Measurements from ENCODE around the gene HPS5.
"Not testable (repeated sequence)": the region's sequence is repeated elsewhere in the genome, so short reads cannot be mapped to it uniquely, and the experiment has no call there.

The HPS5 gene

GRCh38 chr11:18271206-18271605 lies 50.7 kb downstream of the HPS5 start:
- no peak for DNase-seq (ENCODE audit: low read depth)

- DNase-seq (ENCODE audit: low read depth): no peak
These were observed 51.8 kb downstream of the HPS5 start for GRCh38 chr11:18270102-18270501.

GRCh38 chr11:18269252-18269651 lies 52.7 kb downstream of the HPS5 start:
- DNase-seq (ENCODE audit: low read depth): not testable (repeated sequence)

DNA sequence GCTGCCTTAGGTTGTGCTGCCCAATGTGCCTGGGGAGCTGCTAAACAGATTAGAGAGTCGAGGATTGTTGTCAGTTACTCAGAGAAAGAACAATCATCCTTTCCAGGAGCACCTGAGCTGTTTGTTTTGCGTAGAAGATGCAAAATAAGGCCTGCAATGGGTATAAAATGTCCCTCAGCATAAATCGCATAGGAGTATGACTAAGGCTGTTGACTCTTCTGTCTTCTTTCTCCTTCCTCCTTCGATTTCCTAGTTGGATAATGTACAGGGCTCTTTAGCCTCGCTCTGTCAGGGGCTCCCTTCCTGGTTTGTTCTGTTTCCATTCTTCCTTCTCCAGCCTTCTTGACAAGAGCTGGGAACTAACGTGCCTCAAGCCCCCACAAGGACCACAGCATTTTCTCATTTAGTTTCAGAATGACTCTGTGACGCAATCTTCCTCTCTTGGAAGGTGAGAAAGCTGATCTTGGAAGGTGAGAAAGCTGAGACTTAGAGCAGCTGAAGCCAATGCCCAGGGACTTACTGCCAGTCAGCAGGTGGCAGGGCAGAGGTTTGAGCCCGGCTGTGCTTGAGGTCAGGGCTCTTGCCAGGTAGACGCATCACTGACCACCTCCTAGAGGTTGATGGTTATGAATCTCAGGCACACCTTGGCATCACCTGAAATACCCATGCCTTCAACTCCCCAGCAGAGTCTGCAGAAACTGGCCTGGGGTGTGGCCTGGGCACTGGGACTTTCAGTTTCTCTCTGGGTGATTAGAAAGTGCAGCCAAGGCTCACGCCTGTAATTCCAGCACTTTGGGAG lies 54.4 kb downstream of the HPS5 start:
- DNase-seq (ENCODE audit: low read depth): not testable (repeated sequence)

GRCh38 chr11:18265949-18266348 lies 56.0 kb downstream of the HPS5 start, which contains the start of gene SAA1:
SAA1 (plus strand) TSS chr11:18266264; CDS start chr11:18266888, 624 bp downstream.
- no peak for DNase-seq (ENCODE audit: low read depth)

- no peak for DNase-seq (ENCODE audit: low read depth)
These were observed 57.0 kb downstream of the HPS5 start for GRCh38 chr11:18264677-18265555.

GRCh38 chr11:18264035-18264434 lies 57.9 kb downstream of the HPS5 start:
- no peak for DNase-seq (ENCODE audit: low read depth)

DNA sequence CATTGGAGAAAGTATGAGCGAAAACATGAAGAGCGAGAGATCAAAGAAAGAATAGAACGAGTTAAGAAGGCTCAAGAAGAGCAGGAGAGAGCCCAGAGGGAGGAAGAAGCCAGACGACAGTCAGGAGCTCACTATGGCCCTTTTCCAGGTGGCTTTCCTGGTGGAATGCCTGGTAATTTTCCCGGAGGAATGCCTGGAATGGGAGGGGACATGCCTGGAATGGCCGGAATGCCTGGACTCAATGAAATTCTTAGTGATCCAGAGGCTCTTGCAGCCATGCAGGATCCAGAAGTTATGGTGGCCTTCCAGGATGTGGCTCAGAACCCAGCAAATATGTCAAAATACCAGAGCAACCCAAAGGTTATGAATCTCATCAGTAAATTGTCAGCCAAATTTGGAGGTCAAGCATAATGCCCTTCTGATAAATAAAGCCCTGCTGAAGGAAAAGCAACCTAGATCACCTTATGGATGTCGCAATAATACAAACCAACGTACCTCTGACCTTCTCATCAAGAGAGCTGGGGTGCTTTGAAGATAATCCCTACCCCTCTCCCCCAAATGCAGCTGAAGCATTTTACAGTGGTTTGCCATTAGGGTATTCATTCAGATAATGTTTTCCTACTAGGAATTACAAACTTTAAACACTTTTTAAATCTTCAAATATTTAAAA lies 59.1 kb downstream of the HPS5 start:
- not testable (repeated sequence) for DNase-seq (ENCODE audit: low read depth)

DNA sequence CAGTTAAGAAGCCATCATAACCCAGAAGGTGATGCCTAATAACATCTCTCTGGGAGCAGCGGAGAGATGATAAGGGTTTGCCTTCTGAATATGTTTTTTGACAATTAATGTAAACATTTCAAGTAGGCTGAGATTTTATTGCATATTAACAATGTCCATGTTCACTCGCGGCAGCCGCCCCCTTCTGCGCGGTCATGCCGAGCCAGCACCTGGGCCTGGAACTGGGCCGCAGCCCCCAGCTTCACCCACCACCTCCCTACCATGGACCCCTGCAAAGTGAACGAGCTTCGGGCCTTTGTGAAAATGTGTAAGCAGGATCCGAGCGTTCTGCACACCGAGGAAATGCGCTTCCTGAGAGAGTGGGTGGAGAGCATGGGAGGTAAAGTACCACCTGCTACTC lies 60.2 kb downstream of the HPS5 start:
- no peak for DNase-seq (ENCODE audit: low read depth)

DNA sequence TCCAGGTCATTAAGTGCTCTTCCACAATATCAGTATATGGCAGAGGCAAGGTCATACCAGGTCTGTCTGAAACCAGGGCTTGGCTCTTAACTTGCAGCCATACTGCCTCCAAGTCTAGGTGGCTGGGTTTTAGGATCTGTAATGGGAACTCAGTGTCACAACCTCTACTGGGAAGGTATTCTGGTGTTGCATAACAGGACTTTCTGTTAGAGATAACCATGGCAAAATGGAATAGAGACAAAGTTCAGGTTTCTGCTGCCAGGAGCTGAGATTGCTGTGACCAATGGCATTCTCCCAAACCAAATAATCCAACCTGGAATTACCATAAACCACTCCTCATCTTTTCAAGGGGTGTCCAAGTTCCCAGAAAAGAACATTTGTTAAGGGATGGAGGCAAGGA lies 62.7 kb downstream of the HPS5 start:
- no peak for DNase-seq (ENCODE audit: low read depth)

GRCh38 chr11:18254781-18255361 lies 67.1 kb downstream of the HPS5 start:
- DNase-seq (ENCODE audit: low read depth): no peak

DNA sequence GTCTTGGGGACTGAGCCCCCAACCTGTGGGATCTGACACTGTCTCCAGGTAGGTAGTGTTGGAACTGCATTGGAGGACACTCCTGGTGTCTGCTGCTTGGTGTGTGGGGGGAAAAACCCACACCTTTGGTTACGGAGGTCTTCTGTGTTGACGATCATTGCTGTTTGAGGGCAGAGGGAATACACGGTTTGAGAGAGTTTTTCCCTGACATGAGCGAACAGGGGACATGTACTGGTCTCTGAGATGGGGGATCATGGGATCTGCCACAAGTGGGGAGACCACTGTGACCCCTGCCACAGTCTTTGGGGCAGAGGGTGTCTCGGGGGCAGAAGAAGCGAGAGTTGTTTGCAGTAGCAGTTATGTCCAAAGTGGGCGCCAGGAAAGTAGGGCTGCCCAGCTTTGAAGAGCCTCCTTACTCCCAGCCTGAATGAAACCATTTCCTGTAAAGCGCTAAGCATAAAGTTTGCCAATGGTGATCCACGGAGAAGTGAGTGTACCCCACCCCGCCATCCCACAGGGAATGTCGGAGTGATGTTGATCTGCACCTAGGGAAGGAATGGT lies 68.1 kb downstream of the HPS5 start:
- no peak for DNase-seq (ENCODE audit: low read depth)

- DNase-seq (ENCODE audit: low read depth): no peak
These were observed 68.7 kb downstream of the HPS5 start for GRCh38 chr11:18253233-18253632.

DNA sequence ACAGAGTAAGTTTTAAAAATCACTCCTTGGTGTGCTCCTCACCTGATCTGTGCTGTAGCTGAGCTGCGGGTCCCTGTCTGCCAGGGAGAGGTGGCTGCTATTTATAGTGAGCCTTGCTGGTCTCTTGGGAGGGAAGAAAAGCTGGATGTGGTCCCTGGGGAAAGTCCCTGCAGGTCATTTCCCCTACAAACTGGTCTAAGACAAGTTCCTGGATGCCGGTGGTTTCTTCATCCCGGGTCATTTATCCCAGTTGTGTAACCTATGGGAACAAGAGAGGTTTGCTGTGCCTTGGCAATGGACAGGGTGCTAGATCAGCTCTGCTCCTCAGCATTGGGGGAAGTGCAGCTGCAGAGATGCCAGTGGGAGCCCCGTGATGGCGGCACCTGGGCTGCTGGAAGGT lies 73.4 kb downstream of the HPS5 start, which contains the start of gene SAA2:
Gene SAA2, minus strand, starts transcription at position 108 of the 400 bp plus-strand sequence. CDS start 657 bp downstream, outside the sequence.
- no peak for DNase-seq (ENCODE audit: low read depth)

DNA sequence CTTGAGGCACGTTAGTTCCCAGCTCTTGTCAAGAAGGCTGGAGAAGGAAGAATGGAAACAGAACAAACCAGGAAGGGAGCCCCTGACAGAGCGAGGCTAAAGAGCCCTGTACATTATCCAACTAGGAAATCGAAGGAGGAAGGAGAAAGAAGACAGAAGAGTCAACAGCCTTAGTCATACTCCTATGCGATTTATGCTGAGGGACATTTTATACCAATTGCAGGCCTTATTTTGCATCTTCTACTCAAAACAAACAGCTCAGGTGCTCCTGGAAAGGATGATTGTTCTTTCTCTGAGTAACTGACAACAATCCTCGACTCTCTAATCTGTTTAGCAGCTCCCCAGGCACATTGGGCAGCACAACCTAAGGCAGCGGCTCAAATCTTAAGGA lies 74.8 kb downstream of the HPS5 start:
- DNase-seq (ENCODE audit: low read depth): not testable (repeated sequence)

DNA sequence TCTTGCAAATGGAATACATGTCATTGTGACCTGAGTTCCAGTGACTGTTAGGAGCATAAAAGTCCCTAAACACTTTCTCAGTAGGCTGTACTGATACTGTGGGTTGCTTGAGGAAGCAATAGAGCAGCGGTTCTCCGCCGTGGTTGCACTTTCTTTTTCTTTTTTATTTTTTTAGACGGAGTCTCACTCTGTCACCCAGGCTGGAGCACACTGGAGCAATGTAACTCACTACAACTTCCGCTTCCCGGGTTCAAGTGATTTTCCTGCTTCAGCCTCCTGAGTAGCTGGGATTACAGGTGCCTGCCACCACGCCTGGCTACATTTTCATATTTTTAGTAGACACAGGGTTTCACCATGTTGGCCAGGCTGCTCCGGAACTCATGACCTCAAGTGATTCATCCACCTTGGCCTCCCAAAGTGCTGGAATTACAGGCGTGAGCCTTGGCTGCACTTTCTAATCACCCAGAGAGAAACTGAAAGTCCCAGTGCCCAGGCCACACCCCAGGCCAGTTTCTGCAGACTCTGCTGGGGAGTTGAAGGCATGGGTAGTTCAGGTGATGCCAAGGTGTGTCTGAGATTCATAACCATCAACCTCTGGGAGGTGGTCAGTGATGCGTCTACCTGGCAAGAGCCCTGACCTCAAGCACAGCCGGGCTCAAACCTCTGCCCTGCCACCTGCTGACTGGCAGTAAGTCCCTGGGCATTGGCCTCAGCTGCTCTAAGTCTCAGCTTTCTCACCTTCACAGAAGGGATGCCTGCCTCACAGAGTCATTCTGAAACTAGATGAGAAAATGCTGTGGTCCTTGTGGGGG lies 75.4 kb downstream of the HPS5 start:
- not testable (repeated sequence) for DNase-seq (ENCODE audit: low read depth)

DNA sequence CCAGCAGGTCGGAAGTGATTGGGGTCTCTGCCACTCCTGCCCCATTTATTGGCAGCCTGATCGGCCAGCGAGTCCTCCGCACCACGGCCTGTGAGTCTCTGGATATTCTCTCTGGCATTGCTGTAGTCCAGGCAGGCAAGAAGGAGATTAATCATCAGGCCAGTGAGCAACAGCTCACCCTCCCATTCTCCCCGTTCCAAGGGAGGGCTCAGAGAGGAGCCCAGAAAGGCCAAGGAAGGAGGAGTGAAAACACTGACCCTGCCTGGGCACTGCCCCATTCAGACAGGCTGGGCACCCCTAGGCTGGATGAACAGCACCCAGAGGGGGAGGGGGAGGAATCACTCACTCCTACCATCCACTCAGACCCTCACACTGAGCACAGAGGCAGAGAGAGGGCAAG lies 76.5 kb downstream of the HPS5 start:
- no peak for DNase-seq (ENCODE audit: low read depth)

DNA sequence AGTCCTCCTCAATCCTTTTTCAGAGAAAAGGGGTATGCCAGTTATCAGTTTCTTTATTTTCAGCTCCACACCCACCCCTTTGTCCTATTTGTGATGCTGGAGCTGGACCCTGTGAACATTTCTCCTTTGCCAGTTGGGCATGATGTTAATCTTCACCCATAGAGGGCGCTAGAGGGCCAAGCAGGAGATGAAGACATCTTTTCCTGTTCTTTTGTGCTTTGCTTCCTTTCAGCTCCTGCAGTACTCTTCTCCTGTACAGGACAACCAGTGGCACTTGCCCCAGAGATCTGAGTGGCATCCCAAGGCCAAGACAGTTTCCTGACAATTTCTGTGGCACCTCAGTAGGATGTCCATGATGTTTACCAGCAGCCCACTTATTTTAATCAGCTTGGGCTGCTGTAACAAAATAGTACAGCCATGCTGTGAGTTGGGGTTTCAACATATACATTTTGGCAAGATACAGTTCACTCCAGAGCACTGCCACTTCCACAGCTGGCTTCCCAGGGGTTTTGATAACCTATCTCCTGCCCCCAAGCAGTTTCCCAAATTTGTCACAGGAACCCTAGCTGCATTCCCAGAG lies 78.1 kb downstream of the HPS5 start:
- peak; percentile 35 for DNase-seq (ENCODE audit: low read depth)

DNA sequence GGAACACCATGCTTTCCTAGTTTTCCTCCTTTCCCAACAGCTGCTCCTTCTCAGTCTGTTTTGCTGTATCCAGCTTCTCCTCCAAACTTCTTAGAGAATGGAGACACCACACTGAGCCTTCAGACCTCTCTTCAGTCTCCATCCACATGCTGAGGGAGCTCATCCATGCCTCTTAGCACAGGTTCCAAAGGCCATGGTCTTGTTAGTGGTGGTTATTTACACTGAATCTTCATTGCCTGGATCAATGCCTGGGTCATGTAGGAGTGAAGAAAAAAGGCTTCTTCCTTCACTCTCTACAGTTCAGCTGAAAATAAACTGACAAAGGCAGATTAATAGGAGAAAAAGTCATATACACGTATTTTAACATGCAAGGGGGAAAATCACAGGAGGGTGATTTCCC lies 82.3 kb downstream of the HPS5 start:
- DNase-seq (ENCODE audit: low read depth): no peak

GRCh38 chr11:18236664-18237356 lies 85.1 kb downstream of the HPS5 start, which contains the start of gene SAA4:
SAA4 (minus strand) TSS chr11:18236802; CDS start chr11:18235926, 876 bp downstream.
- no peak for DNase-seq (ENCODE audit: low read depth)

Measured in T follicular helper cell (primary cell).